ENCODE results near the gene DNLZ. TPM values are rescaled to one million over a fixed set of nuclear protein-coding genes. Genes with fewer than 3 reads are reported as not detected.

The DNLZ gene
- total RNA-seq, 2 donors from 2014 or later = 39.4 to 41.3 TPM

- ATAC-seq (ENCODE audit: insufficient number of reproducible peaks, low FRiP score, low read depth) (no peak), DNase-seq (ENCODE audit: low spot score) (no peak)
- Histone ChIP-seq H3K9me3 (no peaks in the 10 kb centered on the region), H3K27ac (no peak overlapping the region), H3K4me3 (no peak overlapping the region), H3K27me3 (replicated peaks; ENCODE audit: insufficient read depth) (no peaks in the 10 kb centered on the region), H3K4me1 (ENCODE audit: control insufficient read depth in 1 of 2, low read depth in 2 of 2) (peaks cover 0 to 24% of the 10 kb centered on the region in 2 donors), H3K36me3 (peaks cover 28% of the 10 kb centered on the region)
- TF ChIP-seq CTCF (IDR thresholded peaks at IDR 0.05) = no peak
Observed at GRCh38 chr9:136340356-136341041, 23.0 kb downstream of the DNLZ start.

GRCh38 chr9:136339958-136340310, 23.6 kb downstream of the DNLZ start:
- no peak for TF ChIP-seq CTCF (IDR thresholded peaks at IDR 0.05)
- H3K36me3 ChIP-seq = peaks cover 32% of the 10 kb centered on the region

DNA sequence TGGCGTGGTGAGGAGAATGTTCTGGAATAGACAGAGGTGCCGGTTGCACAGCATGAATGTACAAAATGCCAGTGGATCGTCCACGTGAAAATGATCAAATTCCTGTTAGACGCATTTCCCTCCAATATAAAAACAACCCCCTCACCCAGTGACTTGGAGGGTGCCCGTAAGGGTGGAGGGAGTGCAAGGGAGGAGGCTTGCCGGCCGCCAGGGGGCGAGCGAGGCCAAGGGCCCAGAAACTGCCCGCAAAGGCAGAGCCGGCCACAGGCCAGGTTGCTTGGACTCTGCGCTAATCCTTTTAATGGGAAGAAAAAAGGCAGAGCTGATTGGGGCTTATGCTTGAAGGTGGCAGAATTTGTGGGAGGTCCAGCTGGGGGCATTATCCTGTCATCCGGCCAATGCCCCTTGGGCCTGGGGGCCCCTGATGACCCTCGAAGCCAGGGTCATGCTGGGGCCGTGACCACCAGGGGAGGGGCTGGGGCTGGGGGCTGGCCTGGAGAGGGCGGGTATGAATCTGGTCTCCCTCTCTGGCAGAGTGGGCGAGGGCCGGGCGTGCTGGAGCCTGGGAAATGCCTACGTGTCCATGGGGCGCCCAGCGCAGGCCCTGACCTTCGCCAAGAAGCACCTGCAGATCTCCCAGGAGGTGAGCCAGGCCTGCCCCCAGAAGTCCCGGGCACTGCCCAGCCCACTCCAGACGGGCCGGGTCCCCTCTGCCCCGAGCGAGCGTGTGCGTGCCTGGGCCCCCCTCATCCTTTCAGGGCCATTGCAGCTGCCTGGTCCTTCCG, 24.2 kb downstream of the DNLZ start:
- no peak overlapping the region for H3K4me3 ChIP-seq
- H3K27me3 ChIP-seq (replicated peaks; ENCODE audit: insufficient read depth) = no peaks in the 10 kb centered on the region
- no peaks in the 10 kb centered on the region for H3K9me3 ChIP-seq
- H3K27ac ChIP-seq = no peak overlapping the region
- H3K36me3 ChIP-seq = peaks cover 32% of the 10 kb centered on the region
- H3K4me1 ChIP-seq (ENCODE audit: control insufficient read depth in 1 of 2, low read depth in 2 of 2) = peaks cover 0 to 13% of the 10 kb centered on the region in 2 donors
- DNase-seq (ENCODE audit: low spot score) = no peak
- no peak for ATAC-seq (ENCODE audit: insufficient number of reproducible peaks, low FRiP score, low read depth)
- TF ChIP-seq CTCF (IDR thresholded peaks at IDR 0.05) = peak; percentile 74

More at GRCh38 chr9:136339958-136340310, 23.6 kb downstream of the DNLZ start:
- Histone ChIP-seq H3K4me1 (ENCODE audit: control insufficient read depth in 1 of 2, low read depth in 2 of 2) (peaks cover 0 to 19% of the 10 kb centered on the region in 2 donors), H3K27me3 (replicated peaks; ENCODE audit: insufficient read depth) (no peaks in the 10 kb centered on the region), H3K9me3 (no peaks in the 10 kb centered on the region), H3K27ac (no peak overlapping the region), H3K4me3 (no peak overlapping the region)
- DNase-seq (ENCODE audit: low spot score) = no peak
- ATAC-seq (ENCODE audit: insufficient number of reproducible peaks, low FRiP score, low read depth) = no peak

DNA sequence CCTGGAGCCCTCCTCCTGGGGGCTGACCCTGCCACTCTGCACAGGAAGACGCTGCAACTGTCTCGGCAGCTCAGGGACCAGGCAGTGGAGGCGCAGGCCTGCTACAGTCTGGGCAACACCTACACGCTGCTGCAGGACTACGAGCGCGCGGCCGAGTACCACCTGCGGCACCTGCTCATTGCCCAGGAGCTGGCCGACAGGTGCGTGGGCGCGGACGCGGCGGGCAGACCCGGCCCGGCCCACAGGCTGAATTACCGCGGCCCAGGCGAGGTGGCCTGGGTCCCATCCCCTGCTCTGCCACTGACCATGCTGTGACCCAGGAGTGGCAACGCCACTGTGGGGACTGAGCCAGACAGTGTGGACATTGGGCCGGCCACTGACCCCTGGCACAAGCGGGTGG, 25.0 kb downstream of the DNLZ start:
- Histone ChIP-seq H3K9me3 (no peaks in the 10 kb centered on the region), H3K4me3 (no peak overlapping the region), H3K27me3 (replicated peaks; ENCODE audit: insufficient read depth) (no peaks in the 10 kb centered on the region), H3K36me3 (peaks cover 32% of the 10 kb centered on the region), H3K4me1 (ENCODE audit: control insufficient read depth in 1 of 2, low read depth in 2 of 2) (peaks cover 0 to 12% of the 10 kb centered on the region in 2 donors), H3K27ac (no peak overlapping the region)
- ATAC-seq (ENCODE audit: insufficient number of reproducible peaks, low FRiP score, low read depth) (no peak), DNase-seq (ENCODE audit: low spot score) (no peak)
- no peak for TF ChIP-seq CTCF (IDR thresholded peaks at IDR 0.05)

Measured in thoracic aorta (tissue), 2 donors.